Vagina (tissue), 2 donors: ENCODE data around the gene FHIT.

Source experiments
- CTCF ChIP-seq, 3 experiments: fragments of 450-650 bp in 2 of 3; fragments of 200-600 bp in 1 of 3; sonication (generic) in 1 of 3; IDR thresholded peaks; one replicate each; pipeline ENCODE4 v1.5.1; 2017 to 2019; ENCODE audit warnings: antibody characterized with exemption in 3 of 3, mild to moderate bottlenecking in 2 of 3, moderate library complexity in 2 of 3
- POLR2A ChIP-seq, 2 donors: fragments of 450-650 bp; IDR thresholded peaks; one replicate each; pipeline ENCODE4 v1.6.1; 2017; ENCODE audit warnings: antibody characterized with exemption in 2 of 2, mild to moderate bottlenecking in 2 of 2, moderate library complexity in 2 of 2
- POLR2AphosphoS5 ChIP-seq, 2 donors: sonication (generic); formaldehyde crosslinking; IDR thresholded peaks; one replicate each; pipeline ENCODE4 v1.9.0; 2017; ENCODE audit warnings: antibody characterized with exemption in 2 of 2, mild to moderate bottlenecking in 2 of 2, low read depth in 1 of 2; ENCODE audit not compliant: insufficient read depth in 1 of 2

- TF ChIP-seq CTCF (IDR thresholded peaks at IDR 0.05), result no peak
- no peak for TF ChIP-seq POLR2A (IDR thresholded peaks at IDR 0.05)
- TF ChIP-seq POLR2AphosphoS5 (IDR thresholded peaks at IDR 0.05; ENCODE audit: insufficient read depth in 1 of 2, low read depth in 1 of 2), result no peak
Observed at GRCh38 chr3:60399861-60400845, 851.1 kb downstream of the FHIT start.
